GM19397 (cell line): ENCODE results near the gene RCC2.

Experiments used
- ATAC-seq: cut with Tn5 transposase; IDR thresholded peaks from one replicate; pipeline ENCODE4 v1.9.1; 2021; ENCODE audit warnings: mild to moderate bottlenecking, moderate library complexity; ENCODE audit not compliant: unreplicated experiment

The RCC2 gene

GRCh38 chr1:17381161-17381560 is 58.3 kb downstream of the RCC2 start:
- ATAC-seq: no peak

DNA sequence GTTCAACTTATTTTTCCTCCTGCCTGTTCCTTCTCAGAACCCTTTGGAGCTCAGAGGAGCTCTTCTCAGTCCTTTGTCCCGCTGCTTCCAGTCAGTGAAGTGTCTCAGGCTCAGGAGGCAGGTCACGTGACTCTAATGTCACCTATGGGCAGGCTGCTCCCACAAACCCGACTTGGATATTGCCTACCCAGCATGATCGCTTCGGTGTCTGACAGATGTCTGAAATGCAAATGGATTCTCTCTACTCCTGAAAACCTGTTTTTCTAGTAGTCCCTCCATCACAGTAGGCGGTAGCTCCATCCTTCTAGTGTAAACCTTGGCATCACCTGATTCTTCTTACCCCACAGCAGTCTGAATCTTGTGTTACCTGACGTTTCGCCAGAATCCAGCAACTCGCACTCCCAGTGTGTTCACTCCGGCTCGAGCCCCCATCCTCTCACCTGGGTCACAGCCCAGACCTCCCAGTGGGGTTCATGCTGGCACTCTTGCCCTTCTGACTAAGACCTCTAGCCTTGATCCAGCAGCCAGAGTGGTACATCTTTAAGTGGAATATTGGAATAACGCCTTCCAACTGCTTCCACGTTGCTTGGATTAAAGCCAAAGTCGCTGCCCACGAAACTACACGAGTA is 62.0 kb downstream of the RCC2 start:
- ATAC-seq: no peak

- ATAC-seq: no peak
Measured at GRCh38 chr1:17375651-17376050, 63.8 kb downstream of the RCC2 start.

DNA sequence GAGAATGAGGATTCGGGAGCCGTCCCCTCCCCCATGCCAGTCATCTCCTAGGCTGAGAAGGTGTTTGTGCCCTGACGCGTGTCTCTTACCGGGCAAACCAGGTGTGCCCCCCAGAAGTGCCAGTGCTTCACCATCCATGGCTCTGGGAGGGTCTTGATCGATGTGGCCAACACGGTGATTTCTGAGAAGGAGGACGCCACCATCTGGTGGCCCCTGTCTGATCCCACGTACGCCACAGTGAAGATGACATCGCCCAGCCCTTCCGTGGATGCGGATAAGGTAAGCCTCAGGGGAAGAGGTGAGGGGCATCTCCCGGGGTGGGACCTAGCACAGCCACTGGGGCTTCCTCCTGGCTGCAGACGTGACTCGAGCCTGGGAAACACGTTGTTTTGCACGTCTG is 66.5 kb downstream of the RCC2 start:
- no peak for ATAC-seq

- no peak for ATAC-seq
Measured at GRCh38 chr1:17371896-17372295, 67.6 kb downstream of the RCC2 start, which contains the start of gene PADI6. Gene PADI6 (plus strand): TSS chr1:17372196. CDS start chr1:17372246, 50 bp downstream.

DNA sequence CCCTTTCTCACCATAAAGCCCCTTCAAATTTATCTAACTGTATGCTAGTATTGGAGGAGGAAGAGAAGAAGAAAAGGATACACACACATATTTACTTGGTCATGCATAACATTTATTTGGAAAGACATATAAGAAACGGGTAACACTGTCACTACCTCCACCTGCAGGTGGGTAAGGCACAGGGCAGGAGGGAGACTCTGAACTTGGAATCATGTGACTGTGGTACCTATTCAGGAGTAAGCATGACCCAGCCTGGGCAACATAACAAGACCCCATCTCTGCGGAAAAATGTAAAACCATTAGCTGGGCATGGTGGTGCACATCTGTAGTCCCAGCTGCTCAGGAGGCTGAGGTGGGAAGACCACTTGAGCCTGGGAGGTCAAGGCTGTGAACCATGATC is 68.9 kb downstream of the RCC2 start:
- no peak for ATAC-seq

DNA sequence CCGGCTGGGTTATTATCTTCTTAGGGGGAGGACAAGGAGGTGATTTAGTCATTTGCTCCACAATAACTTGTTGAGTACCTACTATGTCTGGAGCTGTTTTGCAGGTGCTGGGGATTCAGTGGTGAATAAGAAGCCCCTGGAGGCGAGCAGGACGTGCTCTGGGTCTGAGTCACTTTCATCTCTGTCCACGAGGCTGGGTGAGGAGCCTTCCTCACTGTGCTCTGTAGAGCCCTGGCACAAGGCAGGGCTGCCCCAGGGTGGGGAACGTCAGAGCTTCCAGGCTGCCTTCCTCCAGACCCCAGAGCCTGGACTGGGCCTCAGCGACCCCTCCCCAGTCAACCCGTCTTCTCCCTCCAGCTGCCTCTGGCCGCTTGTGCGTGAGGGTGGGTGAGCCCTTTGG is 70.0 kb downstream of the RCC2 start:
- ATAC-seq: no peak

GRCh38 chr1:17365293-17365692 is 74.2 kb downstream of the RCC2 start:
- no peak for ATAC-seq

- ATAC-seq: no peak
Measured at GRCh38 chr1:17363771-17364170, 75.7 kb downstream of the RCC2 start.

GRCh38 chr1:17363351-17363750 is 76.1 kb downstream of the RCC2 start:
- no peak for ATAC-seq

DNA sequence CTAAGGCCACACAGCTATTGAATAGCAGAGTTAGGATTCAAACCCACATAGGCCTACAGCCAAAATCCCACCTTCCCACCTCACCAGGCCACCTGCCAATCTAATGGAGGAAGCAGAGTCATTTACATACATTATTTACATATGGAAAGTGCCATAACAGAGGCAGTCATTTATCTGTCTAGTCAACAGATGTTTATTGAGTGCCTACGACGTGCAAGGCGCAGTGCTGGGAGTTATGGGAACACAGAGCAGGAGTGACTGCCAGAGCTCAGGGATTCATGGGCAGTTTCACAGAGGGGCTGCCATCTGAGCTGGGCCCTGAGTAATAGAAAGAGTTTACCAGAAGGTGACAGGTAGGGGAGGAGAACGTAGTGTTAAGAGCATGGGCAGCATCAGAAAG is 77.8 kb downstream of the RCC2 start:
- no peak for ATAC-seq

DNA sequence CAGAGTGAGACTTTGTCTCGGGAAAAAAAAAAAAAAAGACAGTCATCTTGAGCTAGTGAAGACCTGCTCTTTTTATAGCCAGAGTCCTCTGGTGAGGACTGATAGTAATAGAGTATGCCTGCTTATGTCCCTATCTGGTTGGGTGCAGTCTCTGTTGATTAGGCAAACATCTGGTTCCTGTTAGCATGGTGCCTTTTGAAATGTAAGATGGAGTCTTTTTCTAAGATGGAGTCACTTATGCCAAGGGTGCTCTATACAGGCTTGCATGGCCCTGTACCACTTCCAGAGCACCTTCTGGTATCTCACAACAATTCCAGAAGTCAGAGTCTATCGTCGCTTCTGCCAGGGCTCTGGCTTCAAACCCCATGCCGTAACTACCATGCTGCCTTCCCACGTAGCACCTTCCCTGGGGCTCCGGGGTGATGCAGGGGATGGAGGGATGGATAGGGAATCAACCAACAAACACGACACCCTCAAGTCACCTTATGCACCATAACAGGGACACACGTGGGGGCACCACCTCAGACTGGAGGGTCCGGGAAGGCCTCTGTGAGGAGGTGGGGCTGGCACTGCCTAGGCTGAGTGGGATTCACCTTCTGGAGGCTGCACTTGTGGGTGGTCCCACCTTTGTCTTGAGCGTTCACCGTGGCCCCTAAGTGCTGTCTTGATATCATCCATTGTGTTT is 79.1 kb downstream of the RCC2 start:
- ATAC-seq: no peak

DNA sequence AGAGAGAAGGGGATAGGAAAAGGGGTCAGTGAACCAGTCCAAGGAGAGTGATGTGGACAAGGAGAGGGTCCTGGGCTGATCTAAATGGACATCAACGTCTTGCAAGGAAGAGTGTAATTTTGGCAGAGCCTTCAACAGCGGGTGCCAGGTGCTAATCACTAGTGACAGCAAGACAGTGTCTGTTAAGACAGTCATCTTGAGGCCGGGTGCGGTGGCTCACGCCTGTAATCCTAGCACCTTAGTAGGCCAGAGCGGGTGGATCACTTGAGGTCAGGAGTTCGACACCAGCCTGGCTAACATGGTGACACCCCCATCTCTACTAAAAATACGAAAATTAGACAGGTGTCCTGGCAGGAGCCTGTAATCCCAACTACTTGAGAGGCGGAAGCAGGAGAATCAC is 79.7 kb downstream of the RCC2 start:
- no peak for ATAC-seq

DNA sequence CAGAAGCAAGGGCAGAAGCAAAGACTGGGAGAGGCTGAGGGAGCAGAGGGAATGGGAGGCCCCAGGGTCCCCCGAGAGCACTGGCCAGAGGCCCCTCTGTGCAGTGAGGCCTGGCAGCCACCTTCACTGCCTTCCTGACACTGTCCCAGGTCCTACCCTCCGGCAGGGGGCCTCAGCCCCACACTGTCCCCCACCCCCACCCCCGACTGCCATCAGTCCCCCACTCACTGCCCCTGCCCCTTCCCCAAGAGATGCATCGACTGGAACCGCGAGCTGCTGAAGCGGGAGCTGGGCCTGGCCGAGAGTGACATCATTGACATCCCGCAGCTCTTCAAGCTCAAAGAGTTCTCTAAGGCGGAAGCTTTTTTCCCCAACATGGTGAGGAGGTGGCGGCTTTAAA is 80.4 kb downstream of the RCC2 start:
- ATAC-seq: no peak

- no peak for ATAC-seq
Measured at GRCh38 chr1:17358557-17358956, 80.9 kb downstream of the RCC2 start.
